Vagina (tissue), 2 donors: ENCODE measurements around the gene CAPRIN2. TPM values are rescaled to one million over a fixed set of nuclear protein-coding genes. Genes with fewer than 3 reads are reported as not detected.

Source experiments
- DNase-seq, 2 donors: peaks; one replicate each; pipeline ENCODE4 v3.0.0-alpha.2; 2017; ENCODE audit errors: extremely low spot score in 2 of 2
- H3K27ac ChIP-seq: fragments of 200-600 bp; sonication (generic); one replicate; pipeline ENCODE4 v1.5.1; 2019
- H3K27me3 ChIP-seq: fragments of 200-600 bp; sonication (generic); one replicate; pipeline ENCODE4 v1.5.1; 2019
- H3K36me3 ChIP-seq, 2 donors: fragments of 200-600 bp; sonication (generic); one replicate each; pipeline ENCODE4 v1.5.1; 2017 to 2019
- H3K4me1 ChIP-seq: fragments of 200-600 bp; sonication (generic); one replicate; pipeline ENCODE4 v1.5.1; 2019
- H3K4me3 ChIP-seq, 2 donors: fragments of 200-600 bp; sonication (generic); 1 replicate in 1 of 2; 2 replicates in 1 of 2; pipeline ENCODE4 v1.5.1; 2016 to 2019
- H3K9me3 ChIP-seq: fragments of 200-600 bp; sonication (generic); one replicate; pipeline ENCODE4 v1.5.1; 2019
- POLR2A ChIP-seq, 2 donors: fragments of 450-650 bp; IDR thresholded peaks; one replicate each; pipeline ENCODE4 v1.6.1; 2017; ENCODE audit warnings: antibody characterized with exemption in 2 of 2, mild to moderate bottlenecking in 2 of 2, moderate library complexity in 2 of 2
- POLR2AphosphoS5 ChIP-seq, 2 donors: sonication (generic); formaldehyde crosslinking; IDR thresholded peaks; one replicate each; pipeline ENCODE4 v1.9.0; 2017; ENCODE audit warnings: antibody characterized with exemption in 2 of 2, mild to moderate bottlenecking in 2 of 2, low read depth in 1 of 2; ENCODE audit not compliant: insufficient read depth in 1 of 2
- intact Hi-C: fragments of 100-400 bp; cut with DNase I; formaldehyde crosslinking; loops from one replicate; pipeline ENCODE4 v1.15.1; 2023
- total RNA-seq: library from RNA; depleted of rRNA; stranded (reverse); fragments of >200 nt; gene quantifications from one replicate; pipeline ENCODE4 v1.2.3, GENCODE V29; 2016
- TF ChIP-seq, protein P1 (sequence below), 3 experiments: fragments of 450-650 bp in 2 of 3; fragments of 200-600 bp in 1 of 3; sonication (generic) in 1 of 3; IDR thresholded peaks; one replicate each; pipeline ENCODE4 v1.5.1; 2017 to 2019; ENCODE audit warnings: antibody characterized with exemption in 3 of 3, mild to moderate bottlenecking in 2 of 3, moderate library complexity in 2 of 3

The CAPRIN2 gene
- total RNA-seq, 1 donor from 2014 or later: 41.3 TPM

DNA sequence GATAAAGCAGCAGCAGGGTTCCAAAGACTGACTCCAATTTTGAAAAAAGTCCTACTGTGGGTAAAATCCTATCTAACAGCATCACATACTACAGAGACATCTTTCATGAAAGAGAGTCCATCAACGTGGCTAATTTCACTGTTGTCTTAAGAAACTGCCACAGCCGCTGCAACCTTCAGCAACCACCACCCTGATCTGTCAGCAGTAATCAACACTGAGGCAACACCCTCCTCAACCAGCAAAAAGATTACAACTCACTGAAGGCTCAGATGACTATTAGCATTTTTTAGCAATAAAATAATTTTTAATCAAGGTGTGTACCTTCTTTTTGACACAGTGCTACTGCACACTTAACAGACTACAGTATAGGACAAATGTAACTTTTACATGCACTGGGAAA, 6.6 kb downstream of the CAPRIN2 start:
- intact Hi-C loops: no loop called here
- peaks cover 2% of the 10 kb centered on the region for H3K4me1 ChIP-seq
- DNase-seq: no peak
- no peaks in the 10 kb centered on the region for H3K9me3 ChIP-seq
- no peaks in the 10 kb centered on the region for H3K36me3 ChIP-seq
- H3K27me3 ChIP-seq: no peaks in the 10 kb centered on the region
- H3K27ac ChIP-seq: no peak overlapping the region
- TF ChIP-seq POLR2AphosphoS5 (IDR thresholded peaks at IDR 0.05; ENCODE audit: insufficient read depth in 1 of 2, low read depth in 1 of 2) (no peak), POLR2A (IDR thresholded peaks at IDR 0.05) (no peak)
- TF ChIP-seq, protein P1, sequence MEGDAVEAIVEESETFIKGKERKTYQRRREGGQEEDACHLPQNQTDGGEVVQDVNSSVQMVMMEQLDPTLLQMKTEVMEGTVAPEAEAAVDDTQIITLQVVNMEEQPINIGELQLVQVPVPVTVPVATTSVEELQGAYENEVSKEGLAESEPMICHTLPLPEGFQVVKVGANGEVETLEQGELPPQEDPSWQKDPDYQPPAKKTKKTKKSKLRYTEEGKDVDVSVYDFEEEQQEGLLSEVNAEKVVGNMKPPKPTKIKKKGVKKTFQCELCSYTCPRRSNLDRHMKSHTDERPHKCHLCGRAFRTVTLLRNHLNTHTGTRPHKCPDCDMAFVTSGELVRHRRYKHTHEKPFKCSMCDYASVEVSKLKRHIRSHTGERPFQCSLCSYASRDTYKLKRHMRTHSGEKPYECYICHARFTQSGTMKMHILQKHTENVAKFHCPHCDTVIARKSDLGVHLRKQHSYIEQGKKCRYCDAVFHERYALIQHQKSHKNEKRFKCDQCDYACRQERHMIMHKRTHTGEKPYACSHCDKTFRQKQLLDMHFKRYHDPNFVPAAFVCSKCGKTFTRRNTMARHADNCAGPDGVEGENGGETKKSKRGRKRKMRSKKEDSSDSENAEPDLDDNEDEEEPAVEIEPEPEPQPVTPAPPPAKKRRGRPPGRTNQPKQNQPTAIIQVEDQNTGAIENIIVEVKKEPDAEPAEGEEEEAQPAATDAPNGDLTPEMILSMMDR (IDR thresholded peaks at IDR 0.05): no peak
- no peak overlapping the region for H3K4me3 ChIP-seq

DNA sequence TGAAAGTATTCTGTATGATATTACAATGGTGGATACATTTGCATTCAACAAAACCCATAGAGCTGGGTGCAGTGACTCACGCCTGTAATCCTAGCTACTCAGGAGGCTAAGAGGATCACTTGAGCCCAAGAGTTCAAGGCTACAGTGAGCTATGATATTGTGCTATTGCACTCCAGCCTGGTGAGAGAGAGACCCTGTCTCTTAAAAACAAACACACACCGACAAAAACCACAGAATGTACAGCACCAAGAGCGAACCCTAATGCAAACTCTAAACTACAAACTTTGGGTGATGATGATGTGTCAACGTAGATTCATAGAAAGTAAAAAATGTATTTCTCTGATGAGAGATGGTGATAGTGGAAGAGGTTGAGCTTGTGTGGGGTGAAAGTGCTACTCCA, 8.6 kb downstream of the CAPRIN2 start:
- Histone ChIP-seq H3K4me1 (no peaks in the 10 kb centered on the region), H3K27me3 (no peaks in the 10 kb centered on the region), H3K36me3 (no peaks in the 10 kb centered on the region), H3K9me3 (no peaks in the 10 kb centered on the region), H3K4me3 (no peak overlapping the region), H3K27ac (no peak overlapping the region)
- TF ChIP-seq, protein P1 (IDR thresholded peaks at IDR 0.05): no peak
- TF ChIP-seq POLR2A (IDR thresholded peaks at IDR 0.05): no peak
- intact Hi-C loops: no loop called here
- no peak for DNase-seq

DNA sequence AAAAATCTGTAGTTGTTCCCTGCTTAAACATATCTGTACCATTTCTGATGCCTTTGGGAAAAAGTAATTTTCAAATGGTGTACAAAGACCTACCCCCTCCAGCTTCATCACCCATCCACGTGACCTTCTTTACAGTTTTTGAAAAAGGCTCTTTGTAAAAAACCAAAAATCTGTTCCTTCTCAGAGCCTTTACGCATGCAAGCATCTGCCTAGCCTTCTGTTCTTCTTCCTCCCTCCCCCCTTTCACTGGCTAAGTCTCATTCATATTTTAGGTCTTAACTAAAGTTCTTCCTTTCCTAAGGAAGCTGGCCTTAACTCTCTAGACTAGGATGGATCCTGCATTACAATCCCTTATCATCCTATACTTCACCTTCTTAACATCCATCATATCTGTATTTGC, 10.4 kb downstream of the CAPRIN2 start:
- intact Hi-C loops: no loop called here
- Histone ChIP-seq H3K4me3 (no peak overlapping the region), H3K9me3 (no peaks in the 10 kb centered on the region), H3K36me3 (peaks cover 0 to 3% of the 10 kb centered on the region in 2 donors), H3K4me1 (no peaks in the 10 kb centered on the region), H3K27me3 (no peaks in the 10 kb centered on the region), H3K27ac (no peak overlapping the region)
- TF ChIP-seq, protein P1 (IDR thresholded peaks at IDR 0.05): no peak
- TF ChIP-seq POLR2A (IDR thresholded peaks at IDR 0.05): no peak
- TF ChIP-seq POLR2AphosphoS5 (IDR thresholded peaks at IDR 0.05; ENCODE audit: insufficient read depth in 1 of 2, low read depth in 1 of 2): no peak
- no peak for DNase-seq

- no peak overlapping the region for H3K4me3 ChIP-seq
- peaks cover 0 to 16% of the 10 kb centered on the region in 2 donors for H3K36me3 ChIP-seq
- TF ChIP-seq, protein P1 (IDR thresholded peaks at IDR 0.05): no peak
- TF ChIP-seq POLR2A (IDR thresholded peaks at IDR 0.05): no peak
- no peak for TF ChIP-seq POLR2AphosphoS5 (IDR thresholded peaks at IDR 0.05; ENCODE audit: insufficient read depth in 1 of 2, low read depth in 1 of 2)
- no peaks in the 10 kb centered on the region for H3K9me3 ChIP-seq
- H3K4me1 ChIP-seq: no peaks in the 10 kb centered on the region
- intact Hi-C loops: no loop called here
- H3K27ac ChIP-seq: no peak overlapping the region
- no peaks in the 10 kb centered on the region for H3K27me3 ChIP-seq
- no peak for DNase-seq
Observed at GRCh38 chr12:30740274-30740673, 14.5 kb downstream of the CAPRIN2 start.

GRCh38 chr12:30739020-30739419, 15.7 kb downstream of the CAPRIN2 start:
- Histone ChIP-seq H3K9me3 (no peaks in the 10 kb centered on the region), H3K36me3 (peaks cover 0 to 21% of the 10 kb centered on the region in 2 donors), H3K27ac (no peak overlapping the region), H3K27me3 (no peaks in the 10 kb centered on the region), H3K4me3 (no peak overlapping the region), H3K4me1 (no peaks in the 10 kb centered on the region)
- TF ChIP-seq POLR2A (IDR thresholded peaks at IDR 0.05) (no peak), POLR2AphosphoS5 (IDR thresholded peaks at IDR 0.05; ENCODE audit: insufficient read depth in 1 of 2, low read depth in 1 of 2) (no peak)
- TF ChIP-seq, protein P1 (IDR thresholded peaks at IDR 0.05): no peak
- no peak for DNase-seq
- intact Hi-C loops: no loop called here
